ENCODE results near the gene STMP1.

DNA sequence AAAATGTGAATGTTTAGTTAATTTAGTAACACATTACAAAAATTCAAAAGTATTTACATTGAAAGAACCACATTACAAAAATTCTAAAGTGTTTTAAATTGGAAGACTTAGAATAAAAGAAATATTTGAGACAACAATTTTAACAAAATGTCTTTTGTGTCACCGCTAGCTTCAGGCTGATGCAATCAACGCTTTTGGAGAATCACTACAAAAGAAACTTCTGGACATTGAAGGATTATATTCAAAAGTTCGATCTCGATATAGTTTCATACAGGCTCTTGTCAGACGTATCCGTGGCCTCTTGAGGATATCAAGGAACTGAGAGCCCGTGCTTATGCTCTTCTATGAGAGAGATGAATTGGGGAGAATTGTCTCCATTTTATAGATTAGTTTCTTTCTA, 14.1 kb upstream of the STMP1 start:
- TF ChIP-seq POLR2A (IDR thresholded peaks at IDR 0.05) = no peak
- TF ChIP-seq, protein P1, sequence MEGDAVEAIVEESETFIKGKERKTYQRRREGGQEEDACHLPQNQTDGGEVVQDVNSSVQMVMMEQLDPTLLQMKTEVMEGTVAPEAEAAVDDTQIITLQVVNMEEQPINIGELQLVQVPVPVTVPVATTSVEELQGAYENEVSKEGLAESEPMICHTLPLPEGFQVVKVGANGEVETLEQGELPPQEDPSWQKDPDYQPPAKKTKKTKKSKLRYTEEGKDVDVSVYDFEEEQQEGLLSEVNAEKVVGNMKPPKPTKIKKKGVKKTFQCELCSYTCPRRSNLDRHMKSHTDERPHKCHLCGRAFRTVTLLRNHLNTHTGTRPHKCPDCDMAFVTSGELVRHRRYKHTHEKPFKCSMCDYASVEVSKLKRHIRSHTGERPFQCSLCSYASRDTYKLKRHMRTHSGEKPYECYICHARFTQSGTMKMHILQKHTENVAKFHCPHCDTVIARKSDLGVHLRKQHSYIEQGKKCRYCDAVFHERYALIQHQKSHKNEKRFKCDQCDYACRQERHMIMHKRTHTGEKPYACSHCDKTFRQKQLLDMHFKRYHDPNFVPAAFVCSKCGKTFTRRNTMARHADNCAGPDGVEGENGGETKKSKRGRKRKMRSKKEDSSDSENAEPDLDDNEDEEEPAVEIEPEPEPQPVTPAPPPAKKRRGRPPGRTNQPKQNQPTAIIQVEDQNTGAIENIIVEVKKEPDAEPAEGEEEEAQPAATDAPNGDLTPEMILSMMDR (IDR thresholded peaks at IDR 0.05) = no peak

Measured in adrenal gland (tissue), 5 donors.